Aorta (tissue), 5 donors: Measurements from ENCODE around the gene ACTRT3. TPM values are rescaled to one million over a fixed set of nuclear protein-coding genes. Genes with fewer than 3 reads are reported as not detected.

Experiments
- ATAC-seq: fragments of 200-7000 bp; cut with Tn5 transposase; one replicate; pipeline ENCODE4 v1.9.1; 2022; ENCODE audit warnings: moderate library complexity; ENCODE audit not compliant: low FRiP score
- DNase-seq, 2 donors: peaks; one replicate each; pipeline ENCODE4 v3.0.0-alpha.2; 2020
- H3K27ac ChIP-seq, 2 donors: one replicate each; pipeline ENCODE4 v1.5.1; 2013; ENCODE audit warnings: low read length in 2 of 2, mild to moderate bottlenecking in 2 of 2, moderate library complexity in 2 of 2, control low read depth in 1 of 2, inconsistent platforms in 1 of 2, low read depth in 1 of 2
- H3K27me3 ChIP-seq, 2 donors: one replicate each; pipeline ENCODE4 v1.6.1; 2013; ENCODE audit warnings: control low read depth in 1 of 2, low read length in 1 of 2, mild to moderate bottlenecking in 1 of 2, moderate library complexity in 1 of 2; ENCODE audit not compliant: insufficient read depth in 2 of 2, control insufficient read depth in 1 of 2
- H3K36me3 ChIP-seq, 2 donors: one replicate each; pipeline ENCODE4 v1.6.1; 2013; ENCODE audit warnings: control low read depth in 1 of 2, low read length in 1 of 2, mild to moderate bottlenecking in 1 of 2; ENCODE audit not compliant: insufficient read depth in 2 of 2, control insufficient read depth in 1 of 2
- H3K4me1 ChIP-seq, 2 donors: one replicate each; pipeline ENCODE4 v1.6.1; 2013; ENCODE audit warnings: low read length in 2 of 2, control low read depth in 1 of 2, mild to moderate bottlenecking in 1 of 2, moderate library complexity in 1 of 2; ENCODE audit not compliant: insufficient read depth in 2 of 2, control insufficient read depth in 1 of 2
- H3K4me3 ChIP-seq, 2 donors: one replicate each; pipeline ENCODE4 v1.5.1; 2013; ENCODE audit warnings: low read length in 2 of 2, control low read depth in 1 of 2, mild to moderate bottlenecking in 1 of 2
- H3K9me3 ChIP-seq: one replicate; pipeline ENCODE4 v1.6.1; 2013; ENCODE audit warnings: mild to moderate bottlenecking, low read length; ENCODE audit not compliant: control insufficient read depth
- WGBS, 2 donors: extraction: QIAGEN DNeasy Blood & Tissue Kit; methylation state at CpG; one replicate each; pipeline ENCODE4 v1.1.7; 2013; 5-methylcytosine and 5-hydroxymethylcytosine counted together
- intact Hi-C, 2 donors: fragments of 100-400 bp; cut with DNase I; formaldehyde crosslinking; loops; one replicate each; pipeline versions ENCODE4 v1.14.2 to v1.15.0; 2022
- polyA plus RNA-seq, 2 donors: library from polyadenylated mRNA; stranded (reverse); fragments of 200-250 nt; gene quantifications; one replicate each; pipeline ENCODE4 v1.2.3, GENCODE V29; 2013
- total RNA-seq, 2 donors: library from RNA; stranded (reverse); fragmentation: NEBNext Ultra II Directional; extraction: Animal tissue kit (Norgen Biotek cat#: 25700); gene quantifications; one replicate each; pipeline ENCODE4 v1.2.1, GENCODE V29; 2021
- donor health status: healthy with polysubstance abuse.
- donor health status: Bipolar disorder and iron deficiency.
- donor health status: DM: no; HTN: no; CAD: no.
- donor health status: DM: no; HTN: no; CAD: no.
- donor health status: DM: yes; HTN: yes; CAD: no.

Gene ACTRT3
- total and polyA plus RNA-seq, 4 donors, result 1.3 to 3.9 (median 1.8) TPM

DNA sequence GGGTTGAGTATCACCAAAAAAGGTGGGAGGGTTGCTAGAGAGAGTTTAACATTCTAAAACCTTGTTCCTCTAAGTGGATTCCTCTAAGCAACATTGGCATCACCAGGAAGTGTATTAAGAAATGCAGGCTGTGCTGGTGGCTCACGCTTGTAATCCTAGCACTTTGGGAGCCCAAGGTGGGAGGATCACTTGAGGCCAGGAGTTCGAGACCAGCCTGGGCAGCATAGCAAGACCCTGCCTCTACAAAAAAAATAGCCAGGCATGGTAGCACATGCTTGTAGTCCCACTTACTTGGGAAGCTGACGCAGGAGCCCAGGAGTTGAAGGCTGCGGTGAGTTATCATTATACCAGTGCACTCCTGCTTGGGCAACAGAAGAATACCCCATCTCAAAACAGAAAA, 8.5 kb upstream of the ACTRT3 start:
- Histone ChIP-seq H3K9me3 (no peaks in the 10 kb centered on the region), H3K4me1 (peaks cover 0 to 5% of the 10 kb centered on the region in 2 donors), H3K27me3 (no peaks in the 10 kb centered on the region), H3K4me3 (no peak overlapping the region), H3K27ac (no peak overlapping the region), H3K36me3 (peaks cover 5 to 8% of the 10 kb centered on the region in 2 donors)
- ATAC-seq (no peak), DNase-seq (no peak)
- 69 to 92% methylated on average over 4 of the region's 4 CpGs for WGBS, 2 donors
- intact Hi-C loops, result no loop called here

DNA sequence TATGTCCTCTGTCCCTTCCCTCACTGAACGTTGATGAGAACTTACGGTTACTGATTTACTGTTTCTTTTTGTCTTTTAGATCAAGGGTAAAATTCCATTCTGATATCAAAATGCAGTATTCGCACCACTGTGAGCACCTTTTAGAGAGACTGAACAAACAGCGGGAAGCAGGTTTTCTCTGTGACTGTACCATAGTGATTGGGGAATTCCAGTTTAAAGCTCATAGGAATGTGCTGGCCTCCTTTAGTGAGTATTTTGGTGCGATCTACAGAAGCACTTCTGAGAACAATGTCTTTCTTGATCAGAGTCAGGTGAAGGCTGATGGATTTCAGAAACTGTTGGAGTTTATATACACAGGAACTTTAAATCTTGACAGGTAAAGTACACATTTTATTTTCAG, 4.8 kb upstream of the ACTRT3 start:
- Histone ChIP-seq H3K4me1 (peaks cover 0 to 5% of the 10 kb centered on the region in 2 donors), H3K9me3 (no peaks in the 10 kb centered on the region), H3K4me3 (peak overlapping the region; percentile 63 to 70), H3K27me3 (no peaks in the 10 kb centered on the region), H3K27ac (no peak overlapping the region), H3K36me3 (peaks cover 0 to 2% of the 10 kb centered on the region in 2 donors)
- intact Hi-C loops, result no loop called here
- 44 to 49% methylated on average over 5 of the region's 5 CpGs for WGBS, 2 donors
- DNase-seq (no peak), ATAC-seq (no peak)

GRCh38 chr3:169772897-169773816, 3.8 kb upstream of the ACTRT3 start, which contains the start of gene MYNN:
MYNN (plus strand) TSS chr3:169773396; CDS start chr3:169774296, 900 bp downstream.
- peak within 1 kb of the TSS; percentile 63 to 70 for H3K4me3 ChIP-seq
- H3K27ac ChIP-seq, result peak within 1 kb of the TSS; percentile 86 to 95
- no peaks in the 10 kb centered on the region for H3K36me3 ChIP-seq
- H3K9me3 ChIP-seq, result no peaks in the 10 kb centered on the region
- 0% methylated on average over 56 to 61 of the region's 61 CpGs for WGBS, 2 donors
- ATAC-seq (peak; percentile 96), DNase-seq (peak; percentile 95 to 97)
- no peaks in the 10 kb centered on the region for H3K27me3 ChIP-seq
- intact Hi-C loops, result no loop called here
- H3K4me1 ChIP-seq, result peaks cover 0 to 5% of the 10 kb centered on the region in 2 donors

- peak overlapping the region; percentile 29 to 70 for H3K4me3 ChIP-seq
- H3K9me3 ChIP-seq, result no peaks in the 10 kb centered on the region
- no peaks in the 10 kb centered on the region for H3K27me3 ChIP-seq
- H3K4me1 ChIP-seq, result peaks cover 0 to 5% of the 10 kb centered on the region in 2 donors
- 0 to 1% methylated on average over 15 of the region's 15 CpGs for WGBS, 2 donors
- peak overlapping the region; percentile 86 to 89 for H3K27ac ChIP-seq
- DNase-seq (peak; percentile 76 to 87), ATAC-seq (peak; percentile 87)
- intact Hi-C loops, result no loop called here
- no peaks in the 10 kb centered on the region for H3K36me3 ChIP-seq
Observed at GRCh38 chr3:169772305-169772896, 3.0 kb upstream of the ACTRT3 start.

DNA sequence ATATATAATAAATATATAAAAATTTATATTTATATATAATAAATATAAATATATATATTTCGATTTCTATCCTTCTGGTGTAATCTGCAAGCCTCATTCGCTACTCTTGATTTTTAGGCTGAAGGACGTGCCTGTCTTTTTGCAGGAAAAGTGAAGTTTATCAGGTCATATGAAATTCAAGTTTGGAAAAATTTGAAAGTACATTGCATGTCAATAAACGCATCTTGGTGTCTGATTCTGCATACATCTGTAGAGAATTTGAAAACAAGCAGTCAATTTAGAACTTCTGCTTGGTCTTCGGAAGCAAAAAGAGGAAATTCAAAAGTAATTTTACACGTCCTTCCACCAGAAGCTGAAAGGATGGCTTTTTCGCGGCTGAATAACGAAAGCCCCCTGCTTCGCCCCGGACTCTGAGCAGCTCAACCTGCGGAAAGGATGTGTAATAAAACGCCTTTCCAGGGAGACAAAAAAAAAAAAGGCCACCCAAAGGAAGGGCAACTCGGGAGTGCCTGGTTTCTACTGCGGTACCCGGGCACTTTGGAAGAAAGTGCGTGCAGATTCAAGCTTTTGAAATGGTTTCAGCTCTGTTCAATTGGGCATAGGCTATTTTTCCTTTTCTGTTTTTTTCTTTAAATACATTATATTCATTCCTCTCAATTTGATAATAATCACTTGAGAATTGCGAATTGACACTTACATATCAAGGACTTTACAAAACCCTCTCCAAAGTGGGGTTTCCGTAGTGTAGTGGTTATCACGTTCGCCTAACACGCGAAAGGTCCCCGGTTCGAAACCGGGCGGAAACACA, 2.3 kb upstream of the ACTRT3 start:
- no peaks in the 10 kb centered on the region for H3K36me3 ChIP-seq
- H3K27ac ChIP-seq, result peak overlapping the region in 1 of 2 donors; percentile 6
- intact Hi-C loops, result no loop called here
- WGBS, 2 donors, result 1% methylated on average over 27 of the region's 27 CpGs
- DNase-seq, result peak in 1 of 2 donors; percentile 59
- H3K4me3 ChIP-seq, result peak overlapping the region; percentile 72 to 74
- no peaks in the 10 kb centered on the region for H3K27me3 ChIP-seq
- peak; percentile 83 for ATAC-seq
- peaks cover 0 to 5% of the 10 kb centered on the region in 2 donors for H3K4me1 ChIP-seq
- H3K9me3 ChIP-seq, result no peaks in the 10 kb centered on the region

- 6 to 7% methylated on average over 42 of the region's 42 CpGs for whole genome bisulfite sequencing, 2 donors
- intact Hi-C loops, result loop anchor here (5.0 to 10.0 kb wide), 6 partner anchors 98 to 1670 kb away; partner anchors contain the start of genes SEC62 (in 2 of the 2) and GOLIM4 (in 1 of the 2)
- peak; percentile 95 to 97 for DNase-seq
Observed at GRCh38 chr3:169764882-169765612, 4.3 kb downstream of the ACTRT3 start, which contains the start of gene TERC. TERC (minus strand) TSS chr3:169765060.

GRCh38 chr3:169764312-169764881, 5.0 kb downstream of the ACTRT3 start:
- intact Hi-C loops, result loop anchor here (5.0 to 10.0 kb wide), 5 partner anchors 200 to 1670 kb away; partner anchors contain the start of genes SEC62 (in 2 of the 2) and GOLIM4 (in 1 of the 2)
- Histone ChIP-seq H3K4me1 (no peaks in the 10 kb centered on the region), H3K27ac (peak overlapping the region; percentile 97 to 99), H3K4me3 (peak overlapping the region; percentile 73 to 96), H3K27me3 (no peaks in the 10 kb centered on the region), H3K36me3 (no peaks in the 10 kb centered on the region), H3K9me3 (no peaks in the 10 kb centered on the region)
- WGBS, 2 donors, result 0% methylated on average over 46 of the region's 46 CpGs
- peak; percentile 87 to 88 for DNase-seq
- peak; percentile 84 for ATAC-seq

More at GRCh38 chr3:169764882-169765612, 4.3 kb downstream of the ACTRT3 start, which contains the start of gene TERC:
- H3K9me3 ChIP-seq, result no peaks in the 10 kb centered on the region
- H3K27ac ChIP-seq, result peak within 1 kb of the TSS; percentile 97 to 99
- peak; percentile 97 for ATAC-seq
- no peaks in the 10 kb centered on the region for H3K36me3 ChIP-seq
- H3K4me3 ChIP-seq, result peak within 1 kb of the TSS; percentile 73 to 96
- H3K4me1 ChIP-seq, result no peaks in the 10 kb centered on the region
- H3K27me3 ChIP-seq, result no peaks in the 10 kb centered on the region
